ENCODE data around the gene TEX47. TPM values are rescaled to one million over a fixed set of nuclear protein-coding genes. Genes with fewer than 3 reads are reported as not detected.

TEX47 gene
- total RNA-seq, 1 experiment from 2014 or later: not detected

GRCh38 chr7:88806280-88807037, 10.9 kb upstream of the TEX47 start:
- TF ChIP-seq EZH2phosphoT487 (IDR thresholded peaks at IDR 0.05; ENCODE audit: borderline replicate concordance, low read length) (no peak), CTCF (conservative IDR thresholded peaks at IDR 0.05; ENCODE audit: low read depth, low read length) (no peak), EZH2 (IDR thresholded peaks at IDR 0.05; ENCODE audit: low read length, unreplicated experiment) (no peak)
- Histone ChIP-seq H3K9me2 (replicated peaks; ENCODE audit: low read length) (no peaks in the 10 kb centered on the region), H3K27ac (ENCODE audit: low read length) (no peak overlapping the region), H3K4me3 (ENCODE audit: low read length) (no peak overlapping the region), H3K4me2 (ENCODE audit: low read length) (no peak overlapping the region), H3K4me1 (ENCODE audit: insufficient read depth, low read length) (no peaks in the 10 kb centered on the region), H3K27me3 (ENCODE audit: low read length) (no peaks in the 10 kb centered on the region), H3F3A (ENCODE audit: low read length, unreplicated experiment) (no peaks in the 10 kb centered on the region), H3K9ac (ENCODE audit: low read length) (no peak overlapping the region), H3K9me3 (ENCODE audit: low read length) (no peaks in the 10 kb centered on the region), H3K36me3 (ENCODE audit: low read depth, low read length) (no peaks in the 10 kb centered on the region), H3K79me2 (ENCODE audit: low read length) (no peaks in the 10 kb centered on the region), H2AFZ (ENCODE audit: low read length) (no peak overlapping the region), H4K20me1 (ENCODE audit: low read length) (no peaks in the 10 kb centered on the region)
- ATAC-seq (no peak), DNase-seq (no peak)
- POLR2A ChIA-PET (ENCODE audit: unreplicated experiment): no interaction called here
- intact Hi-C loops (cut with micrococcal nuclease): no loop called here
- CTCF ChIA-PET: no interaction called here
- no TSS peak for BruUV-seq (replicated peaks)

- H3K9ac ChIP-seq (ENCODE audit: low read length): no peak overlapping the region
- ATAC-seq: no peak
- H3K9me2 ChIP-seq (replicated peaks; ENCODE audit: low read length): no peaks in the 10 kb centered on the region
- no peaks in the 10 kb centered on the region for H3K79me2 ChIP-seq (ENCODE audit: low read length)
- no peaks in the 10 kb centered on the region for H3K4me1 ChIP-seq (ENCODE audit: insufficient read depth, low read length)
- no peaks in the 10 kb centered on the region for H3K27me3 ChIP-seq (ENCODE audit: low read length)
- POLR2A ChIA-PET (ENCODE audit: unreplicated experiment): no interaction called here
- no peaks in the 10 kb centered on the region for H3F3A ChIP-seq (ENCODE audit: low read length, unreplicated experiment)
- intact Hi-C loops (cut with micrococcal nuclease): no loop called here
- no peak overlapping the region for H3K27ac ChIP-seq (ENCODE audit: low read length)
- no peaks in the 10 kb centered on the region for H3K9me3 ChIP-seq (ENCODE audit: low read length)
- TF ChIP-seq EZH2phosphoT487 (IDR thresholded peaks at IDR 0.05; ENCODE audit: borderline replicate concordance, low read length): no peak
- BruUV-seq (replicated peaks): no TSS peak
- no peak overlapping the region for H3K4me2 ChIP-seq (ENCODE audit: low read length)
- H2AFZ ChIP-seq (ENCODE audit: low read length): no peak overlapping the region
- H3K4me3 ChIP-seq (ENCODE audit: low read length): no peak overlapping the region
- CTCF ChIA-PET: no interaction called here
- DNase-seq: no peak
- H4K20me1 ChIP-seq (ENCODE audit: low read length): no peaks in the 10 kb centered on the region
- H3K36me3 ChIP-seq (ENCODE audit: low read depth, low read length): no peaks in the 10 kb centered on the region
Observed at GRCh38 chr7:88801046-88801445, 5.5 kb upstream of the TEX47 start.

GRCh38 chr7:88792361-88792760, 3.2 kb downstream of the TEX47 start:
- H3K27ac ChIP-seq (ENCODE audit: low read length): no peak overlapping the region
- no peaks in the 10 kb centered on the region for H4K20me1 ChIP-seq (ENCODE audit: low read length)
- DNase-seq (no peak), ATAC-seq (no peak)
- no peak overlapping the region for H3K4me2 ChIP-seq (ENCODE audit: low read length)
- intact Hi-C loops (cut with micrococcal nuclease): no loop called here
- H2AFZ ChIP-seq (ENCODE audit: low read length): no peak overlapping the region
- no peak overlapping the region for H3K9ac ChIP-seq (ENCODE audit: low read length)
- no peaks in the 10 kb centered on the region for H3K9me2 ChIP-seq (replicated peaks; ENCODE audit: low read length)
- TF ChIP-seq EZH2phosphoT487 (IDR thresholded peaks at IDR 0.05; ENCODE audit: borderline replicate concordance, low read length): no peak
- no peak for TF ChIP-seq EZH2 (IDR thresholded peaks at IDR 0.05; ENCODE audit: low read length, unreplicated experiment)
- no peak for TF ChIP-seq CTCF (conservative IDR thresholded peaks at IDR 0.05; ENCODE audit: low read depth, low read length)
- no peaks in the 10 kb centered on the region for H3K27me3 ChIP-seq (ENCODE audit: low read length)
- no peaks in the 10 kb centered on the region for H3K9me3 ChIP-seq (ENCODE audit: low read length)
- CTCF ChIA-PET: interaction anchor here (0.6 kb wide), 1 partner anchor 494 kb away, joined by 3 read pairs; no protein-coding TSS in a partner anchor
- H3F3A ChIP-seq (ENCODE audit: low read length, unreplicated experiment): no peaks in the 10 kb centered on the region
- H3K79me2 ChIP-seq (ENCODE audit: low read length): no peaks in the 10 kb centered on the region
- no peaks in the 10 kb centered on the region for H3K36me3 ChIP-seq (ENCODE audit: low read depth, low read length)
- POLR2A ChIA-PET (ENCODE audit: unreplicated experiment): no interaction called here
- BruUV-seq (replicated peaks): no TSS peak
- H3K4me1 ChIP-seq (ENCODE audit: insufficient read depth, low read length): no peaks in the 10 kb centered on the region
- no peak overlapping the region for H3K4me3 ChIP-seq (ENCODE audit: low read length)
